GM23248 (cell line): ENCODE data around the gene PAF1. TPM values are rescaled to one million over a fixed set of nuclear protein-coding genes. Genes with fewer than 3 reads are reported as not detected.
A peak's percentile ranks its signal among the peaks of the same experiment; 100 is the strongest.

Source experiments
- DNase-seq: peaks from one replicate; pipeline ENCODE4 v3.0.0-alpha.2; 2015
- H2AFZ ChIP-seq: fragments of 200-600 bp; sonication (generic); 2 replicates; pipeline ENCODE4 v1.6.1; 2016; ENCODE audit warnings: antibody characterized with exemption
- H3F3A ChIP-seq: fragments of 200-600 bp; sonication (generic); 2 replicates; pipeline ENCODE4 v1.6.1; 2016; ENCODE audit warnings: mild to moderate bottlenecking, antibody characterized with exemption, mixed run types; ENCODE audit not compliant: insufficient read depth
- H3K27ac ChIP-seq: fragments of 200-600 bp; sonication (generic); 2 replicates; pipeline ENCODE4 v1.5.1; 2016; ENCODE audit warnings: mild to moderate bottlenecking
- H3K27me3 ChIP-seq: fragments of 200-600 bp; sonication (generic); replicated peaks from 2 replicates; pipeline ENCODE4 v1.6.1; 2016; ENCODE audit warnings: mild to moderate bottlenecking; ENCODE audit not compliant: insufficient read depth
- H3K36me3 ChIP-seq: fragments of 200-600 bp; sonication (generic); 2 replicates; pipeline ENCODE4 v1.6.1; 2016; ENCODE audit warnings: low read depth, mild to moderate bottlenecking
- H3K4me1 ChIP-seq: fragments of 200-600 bp; sonication (generic); 2 replicates; pipeline ENCODE4 v1.6.1; 2016; ENCODE audit warnings: mild to moderate bottlenecking; ENCODE audit not compliant: insufficient read depth
- H3K4me2 ChIP-seq: fragments of 200-600 bp; sonication (generic); one replicate; pipeline ENCODE4 v1.6.1; 2016; ENCODE audit warnings: mild to moderate bottlenecking; ENCODE audit not compliant: unreplicated experiment
- H3K4me3 ChIP-seq: fragments of 200-600 bp; sonication (generic); 2 replicates; pipeline ENCODE4 v1.5.1; 2016; ENCODE audit warnings: mild to moderate bottlenecking
- H3K79me2 ChIP-seq: fragments of 200-600 bp; sonication (generic); 2 replicates; pipeline ENCODE4 v1.6.1; 2016; ENCODE audit warnings: mild to moderate bottlenecking; ENCODE audit not compliant: insufficient read depth
- H3K9ac ChIP-seq: fragments of 200-600 bp; sonication (generic); 2 replicates; pipeline ENCODE4 v1.6.1; 2016; ENCODE audit warnings: mild to moderate bottlenecking
- H3K9me2 ChIP-seq: fragments of 200-600 bp; sonication (generic); 2 replicates; pipeline ENCODE4 v1.6.1; 2016; ENCODE audit warnings: mixed run types, mild to moderate bottlenecking, moderate library complexity; ENCODE audit not compliant: insufficient read depth
- H3K9me3 ChIP-seq: fragments of 200-600 bp; sonication (generic); one replicate; pipeline ENCODE4 v1.6.1; 2017; ENCODE audit warnings: low read depth
- H4K20me1 ChIP-seq: fragments of 200-600 bp; sonication (generic); 2 replicates; pipeline ENCODE4 v1.6.0; 2016; ENCODE audit not compliant: insufficient read depth
- EZH2 ChIP-seq: fragments of 200-600 bp; sonication (generic); IDR thresholded peaks from 2 replicates; pipeline ENCODE4 v1.6.1; 2018; ENCODE audit warnings: antibody characterized with exemption, mild to moderate bottlenecking; ENCODE audit not compliant: insufficient read depth, poor library complexity, severe bottlenecking
- EZH2phosphoT487 ChIP-seq: fragments of 200-600 bp; sonication (generic); IDR thresholded peaks from 2 replicates; pipeline ENCODE4 v1.6.1; 2018; ENCODE audit warnings: antibody characterized with exemption, moderate library complexity, mild to moderate bottlenecking, low read depth; ENCODE audit not compliant: insufficient read depth
- WGBS, 2 experiments: methylation state at CpG; one replicate each; pipeline ENCODE4 v1.1.6; 2015 to 2017; ENCODE audit warnings: low lambda C conversion rate in 2 of 2, low coverage in 1 of 2; ENCODE audit errors: missing lambda C conversion rate in 2 of 2; 5-methylcytosine and 5-hydroxymethylcytosine counted together
- in situ Hi-C: fragments of 300-500 bp; cut with MboI; formaldehyde crosslinking; loops from 2 replicates; pipeline ENCODE4 v1.15.0; 2020
- polyA plus RNA-seq: library from polyadenylated mRNA; unstranded; fragments of >200 nt; fragmentation: Nextera tagmentation; extraction: Ambion mirVana; gene quantifications from 2 replicates; pipeline ENCODE4 v1.2.1, GENCODE V29; 2016
- total RNA-seq: library from RNA; depleted of rRNA; stranded (reverse); fragments of >200 nt; shearing (Covaris generic); gene quantifications from 2 replicates; pipeline ENCODE4 v1.2.3, GENCODE V29; 2014

Gene PAF1
- total and polyA plus RNA-seq, 2 experiments from 2014 or later: 44.2 to 51.2 TPM

DNA sequence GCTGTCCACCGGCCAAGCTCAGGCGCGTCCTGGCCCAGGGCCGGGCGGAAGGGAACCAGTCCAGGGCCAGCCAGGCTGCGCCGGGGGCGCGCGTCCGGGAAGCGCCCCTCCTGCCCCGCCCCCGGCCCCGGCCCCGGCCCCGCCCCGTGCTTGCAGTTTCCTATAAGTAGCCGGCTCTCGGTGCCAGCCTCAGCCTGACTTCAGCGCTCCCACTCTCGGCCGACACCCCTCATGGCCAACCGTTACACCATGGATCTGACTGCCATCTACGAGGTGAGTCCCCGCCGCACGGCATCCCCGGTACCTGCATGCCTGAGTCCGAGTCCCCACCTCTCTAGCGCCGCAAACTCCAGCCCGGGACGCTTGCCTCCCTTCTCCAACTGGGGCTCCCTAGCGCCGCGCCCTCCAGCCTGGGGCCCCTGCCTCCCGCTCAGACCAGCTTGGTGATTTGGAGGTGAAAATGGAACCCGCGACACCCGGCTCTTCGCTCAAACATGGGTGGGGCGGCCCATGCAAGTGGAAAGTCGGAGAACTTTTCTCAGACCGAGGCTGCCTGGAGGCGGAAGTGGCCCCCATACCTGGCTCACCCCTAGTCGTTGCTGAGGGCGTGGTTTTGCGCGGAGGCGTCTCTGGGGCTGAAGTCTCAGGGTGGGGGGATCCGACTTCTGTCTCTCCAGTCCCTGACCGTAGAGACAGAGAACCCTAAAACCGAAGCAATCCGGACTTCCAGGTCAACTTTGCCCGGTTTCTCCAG, 15.9 kb upstream of the PAF1 start, which contains the start of gene ZFP36:
TSS of gene ZFP36 (plus strand) at position 192 of the 754 bp plus-strand sequence. CDS start at position 250, 58 bp downstream.
- Histone ChIP-seq H3K4me1 (peaks cover 41% of the 10 kb centered on the region), H3F3A (peaks cover 38% of the 10 kb centered on the region), H3K36me3 (peaks cover 11% of the 10 kb centered on the region; the same call in 1 of the 2 replicates), H3K4me3 (peak within 1 kb of the TSS; percentile 87), H4K20me1 (no peaks in the 10 kb centered on the region), H3K9me2 (no peaks in the 10 kb centered on the region), H2AFZ (peak within 1 kb of the TSS; percentile 50), H3K79me2 (peaks cover 23% of the 10 kb centered on the region), H3K9ac (peak within 1 kb of the TSS; percentile 97), H3K27ac (peak within 1 kb of the TSS; percentile 96), H3K4me2 (peak within 1 kb of the TSS; percentile 94), H3K9me3 (no peaks in the 10 kb centered on the region), H3K27me3 (no peaks in the 10 kb centered on the region)
- in situ Hi-C loops: no loop called here
- TF ChIP-seq EZH2phosphoT487: no peak
- no peak for TF ChIP-seq EZH2
- WGBS, 2 experiments: 1% methylated on average over 37 to 55 of the region's 56 CpGs
- peak; percentile 90 for DNase-seq

DNA sequence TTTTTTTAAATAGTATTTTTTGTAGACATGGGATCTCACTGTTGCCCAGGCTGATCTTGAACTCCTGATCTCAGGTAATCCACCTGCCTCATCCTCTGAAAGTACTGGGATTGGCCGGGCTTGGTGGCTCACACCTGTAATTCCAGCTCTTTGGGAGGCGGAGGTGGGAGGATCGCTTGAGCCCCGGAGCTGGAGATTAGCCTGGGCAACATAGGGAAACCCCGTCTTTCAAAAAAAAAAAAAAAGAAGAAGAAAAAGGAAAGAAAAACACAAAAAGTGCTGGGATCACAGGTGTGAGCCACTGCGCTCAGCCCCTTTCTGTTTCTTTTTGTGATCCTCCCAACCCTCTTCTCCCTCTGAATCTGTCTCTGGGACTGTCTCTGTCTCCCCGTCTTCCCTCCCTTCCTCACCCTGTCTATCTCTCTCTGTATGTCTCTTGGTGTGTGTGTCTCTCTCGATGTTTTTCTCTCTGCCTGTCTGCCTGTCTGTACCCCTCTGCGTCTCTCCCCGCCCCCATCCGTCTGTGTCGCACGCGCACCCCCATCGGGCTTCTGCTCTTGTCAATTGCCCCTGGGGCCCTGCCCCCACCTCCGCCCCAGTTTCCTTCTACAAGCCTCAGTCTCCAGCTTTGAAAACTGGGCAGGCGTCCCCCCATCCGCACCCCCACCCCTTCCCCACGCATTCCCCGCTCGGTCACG, 15.2 kb upstream of the PAF1 start:
- peaks cover 38% of the 10 kb centered on the region for H3F3A ChIP-seq
- peaks cover 40% of the 10 kb centered on the region for H3K4me1 ChIP-seq
- H3K4me2 ChIP-seq: peak overlapping the region; percentile 82
- H3K27ac ChIP-seq: peak overlapping the region; percentile 96
- H4K20me1 ChIP-seq: no peaks in the 10 kb centered on the region
- peak overlapping the region; percentile 50 for H2AFZ ChIP-seq
- TF ChIP-seq EZH2 (no peak), EZH2phosphoT487 (no peak)
- peak overlapping the region; percentile 97 for H3K9ac ChIP-seq
- DNase-seq: peak; percentile 67
- no peaks in the 10 kb centered on the region for H3K9me2 ChIP-seq
- in situ Hi-C loops: no loop called here
- H3K27me3 ChIP-seq: no peaks in the 10 kb centered on the region
- H3K79me2 ChIP-seq: peaks cover 23% of the 10 kb centered on the region
- no peaks in the 10 kb centered on the region for H3K9me3 ChIP-seq
- WGBS, 2 experiments: 8 to 10% methylated on average over 14 to 22 of the region's 22 CpGs
- H3K36me3 ChIP-seq: peaks cover 11% of the 10 kb centered on the region; the same call in 1 of the 2 replicates
- H3K4me3 ChIP-seq: peak overlapping the region; percentile 87

DNA sequence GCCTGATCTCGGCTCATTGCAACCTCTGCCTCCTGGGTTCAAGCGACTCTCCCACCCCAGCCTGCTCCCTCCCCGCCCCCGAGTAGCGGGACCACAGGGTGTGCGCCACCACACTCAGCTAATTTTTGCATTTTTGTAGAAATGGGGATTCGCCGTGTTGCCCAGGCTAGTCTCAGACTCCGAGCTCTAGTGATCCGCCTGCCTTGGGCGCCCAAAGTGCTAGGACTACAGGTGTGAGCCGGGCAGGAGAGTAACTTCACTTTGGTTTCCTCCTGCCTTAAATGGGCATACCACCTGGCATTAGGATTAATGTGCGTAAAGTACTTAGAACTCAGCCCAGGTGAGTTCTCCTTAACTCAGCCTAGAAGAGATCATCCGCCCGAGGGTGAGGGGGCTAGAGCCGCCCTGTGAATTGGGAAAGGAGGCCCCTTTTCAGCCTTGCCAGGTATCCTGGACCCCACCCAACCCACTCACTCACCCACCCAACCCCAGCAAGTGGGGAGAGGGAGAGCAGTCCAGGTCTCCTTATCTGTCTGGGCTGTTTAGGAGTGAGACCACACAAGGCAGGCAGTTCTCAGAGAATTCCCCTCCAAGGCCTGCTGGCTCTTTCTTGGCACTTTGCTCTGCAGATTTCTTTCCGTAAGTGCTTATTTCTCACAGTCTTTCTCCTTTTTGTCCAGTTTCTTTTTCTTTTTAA, 14.5 kb upstream of the PAF1 start:
- Histone ChIP-seq H3K27me3 (no peaks in the 10 kb centered on the region), H3F3A (peaks cover 38% of the 10 kb centered on the region), H3K4me2 (peak overlapping the region; percentile 82), H3K4me1 (peaks cover 35% of the 10 kb centered on the region), H3K4me3 (no peak overlapping the region), H3K36me3 (peaks cover 11% of the 10 kb centered on the region; the same call in 1 of the 2 replicates), H3K9me2 (no peaks in the 10 kb centered on the region), H2AFZ (no peak overlapping the region), H3K79me2 (peaks cover 23% of the 10 kb centered on the region), H3K27ac (peak overlapping the region; percentile 96), H4K20me1 (no peaks in the 10 kb centered on the region), H3K9ac (peak overlapping the region; percentile 97; the same call in 1 of the 2 replicates), H3K9me3 (no peaks in the 10 kb centered on the region)
- WGBS, 2 experiments: 88 to 91% methylated on average over 17 of the region's 17 CpGs
- DNase-seq: peak; percentile 30
- in situ Hi-C loops: no loop called here
- TF ChIP-seq EZH2phosphoT487 (no peak), EZH2 (no peak)
